GM19025 (cell line): ENCODE measurements around the gene DPP6.

Source experiments
- ATAC-seq: cut with Tn5 transposase; IDR thresholded peaks from one replicate; pipeline ENCODE4 v1.9.1; 2021; ENCODE audit warnings: mild to moderate bottlenecking, low read depth, moderate library complexity; ENCODE audit not compliant: unreplicated experiment

The DPP6 gene

DNA sequence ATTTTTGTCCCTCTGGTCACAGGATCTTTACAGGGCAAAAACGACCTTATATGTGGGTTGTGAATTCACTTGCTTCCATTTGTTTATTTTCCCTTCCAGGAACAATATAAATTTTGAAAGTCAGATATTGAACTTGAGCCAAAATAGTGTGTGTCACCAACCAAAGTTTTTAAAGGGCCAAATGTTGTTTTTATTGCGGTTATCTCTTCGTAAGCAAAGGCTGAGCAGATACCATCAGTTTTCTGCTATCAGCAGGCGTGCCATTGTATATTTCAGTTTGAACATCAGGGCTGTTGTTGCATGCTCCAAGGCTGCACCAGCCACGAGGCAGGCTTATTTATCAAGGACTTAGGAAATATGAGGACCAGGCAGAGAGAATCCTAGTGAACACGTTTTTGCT, 790.4 kb downstream of the DPP6 start:
- ATAC-seq, result no peak

DNA sequence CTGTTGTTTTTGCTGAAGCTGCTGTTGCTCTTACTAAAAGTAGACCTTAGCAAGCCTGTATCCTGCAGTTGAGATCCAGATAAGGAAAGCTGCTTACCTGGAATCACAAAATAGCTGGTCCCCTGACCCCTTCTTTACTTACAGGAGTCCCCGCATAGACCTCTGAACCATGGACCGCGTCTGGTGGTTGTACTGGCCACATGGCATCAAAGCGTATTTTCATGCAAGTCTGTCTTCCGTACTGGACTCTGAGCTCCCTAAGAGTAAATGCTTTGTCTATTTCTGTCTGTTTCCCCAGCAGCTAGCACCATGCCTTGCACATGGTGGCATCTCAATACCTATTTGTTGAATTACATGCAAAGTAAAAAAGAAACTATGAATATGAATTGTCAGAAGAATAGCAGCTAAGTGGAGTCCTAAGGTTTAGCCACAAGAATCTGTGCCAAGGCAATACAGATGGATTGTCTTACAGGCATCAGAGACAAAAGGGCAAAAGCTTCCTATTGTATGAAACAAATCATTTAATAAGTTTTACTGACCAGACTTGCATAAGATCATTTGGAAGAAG, 791.6 kb downstream of the DPP6 start:
- no peak for ATAC-seq

DNA sequence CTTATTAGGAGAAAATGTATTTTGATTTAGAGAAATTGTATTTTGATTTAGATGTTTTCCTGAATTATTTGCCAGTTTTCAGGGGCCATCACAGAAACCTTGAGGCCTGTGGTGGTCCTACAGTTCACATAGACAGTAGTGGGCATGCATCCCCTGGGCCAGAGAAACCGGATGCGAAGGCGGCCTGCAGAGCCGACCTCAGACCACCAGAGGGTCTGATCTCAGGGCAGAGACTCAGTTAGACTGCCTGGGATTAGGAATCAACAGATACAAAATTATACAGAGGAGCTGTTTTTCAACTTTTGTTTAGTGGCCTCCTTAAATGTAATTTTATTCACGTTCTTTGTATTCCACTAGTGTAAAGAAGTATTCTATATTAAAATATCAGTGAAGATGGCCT, 792.3 kb downstream of the DPP6 start:
- ATAC-seq, result no peak

DNA sequence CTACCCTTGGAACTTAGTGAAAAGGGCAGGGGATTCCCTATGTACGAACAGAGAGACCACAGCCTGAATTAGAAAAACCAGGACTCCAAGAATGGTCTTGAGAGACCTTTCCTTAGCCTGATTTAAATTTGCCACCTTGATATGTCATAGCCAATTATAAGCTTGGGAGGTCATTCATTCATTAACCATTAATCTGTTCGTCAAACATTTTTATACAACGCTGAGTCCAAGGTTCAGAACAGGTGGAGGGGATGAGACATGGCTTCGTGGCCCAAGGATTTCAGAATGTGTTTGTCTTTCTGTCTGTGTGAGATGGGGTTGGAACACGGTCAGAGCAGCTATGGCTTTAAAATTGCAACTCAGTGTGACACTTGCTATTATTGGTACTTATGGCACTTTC, 792.8 kb downstream of the DPP6 start:
- ATAC-seq, result no peak

DNA sequence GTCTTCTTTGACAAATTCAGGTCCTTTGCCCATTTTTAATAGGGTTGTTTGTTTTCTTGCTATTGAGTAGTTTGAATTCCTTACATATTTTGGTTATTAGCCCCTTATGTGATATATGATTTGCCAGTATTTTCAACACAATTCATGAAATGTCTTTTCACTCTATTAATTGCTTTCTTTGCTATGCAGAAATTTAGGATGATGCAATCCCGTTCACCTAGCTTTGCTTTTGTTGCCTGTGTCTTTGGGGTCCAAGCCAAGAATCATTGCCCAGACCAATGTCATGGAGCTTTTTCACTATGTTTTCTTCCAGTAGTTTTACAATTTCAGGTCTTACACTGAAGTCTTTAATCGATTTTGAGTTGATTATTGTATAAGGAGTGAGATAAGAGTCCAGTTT, 796.3 kb downstream of the DPP6 start:
- no peak for ATAC-seq

DNA sequence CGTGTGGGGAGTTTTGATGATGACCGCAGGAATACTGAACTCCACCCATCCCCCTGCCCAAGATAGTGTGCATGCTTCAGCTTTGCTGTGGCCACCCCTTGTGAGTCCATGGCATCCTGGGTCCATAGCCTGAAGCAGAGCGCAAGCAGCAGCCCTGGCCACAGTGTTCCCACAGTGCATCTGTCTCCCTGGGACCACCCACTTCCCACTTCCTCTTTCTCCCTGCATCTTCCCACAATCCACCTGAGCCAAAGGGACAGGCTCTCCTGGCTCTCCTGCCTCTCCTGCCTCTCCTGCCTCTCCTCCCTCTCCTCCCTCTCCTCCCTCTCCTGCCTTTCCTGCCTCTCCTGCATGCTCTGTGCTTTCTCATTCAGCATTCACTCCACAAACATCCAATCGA, 800.0 kb downstream of the DPP6 start:
- ATAC-seq, result no peak

DNA sequence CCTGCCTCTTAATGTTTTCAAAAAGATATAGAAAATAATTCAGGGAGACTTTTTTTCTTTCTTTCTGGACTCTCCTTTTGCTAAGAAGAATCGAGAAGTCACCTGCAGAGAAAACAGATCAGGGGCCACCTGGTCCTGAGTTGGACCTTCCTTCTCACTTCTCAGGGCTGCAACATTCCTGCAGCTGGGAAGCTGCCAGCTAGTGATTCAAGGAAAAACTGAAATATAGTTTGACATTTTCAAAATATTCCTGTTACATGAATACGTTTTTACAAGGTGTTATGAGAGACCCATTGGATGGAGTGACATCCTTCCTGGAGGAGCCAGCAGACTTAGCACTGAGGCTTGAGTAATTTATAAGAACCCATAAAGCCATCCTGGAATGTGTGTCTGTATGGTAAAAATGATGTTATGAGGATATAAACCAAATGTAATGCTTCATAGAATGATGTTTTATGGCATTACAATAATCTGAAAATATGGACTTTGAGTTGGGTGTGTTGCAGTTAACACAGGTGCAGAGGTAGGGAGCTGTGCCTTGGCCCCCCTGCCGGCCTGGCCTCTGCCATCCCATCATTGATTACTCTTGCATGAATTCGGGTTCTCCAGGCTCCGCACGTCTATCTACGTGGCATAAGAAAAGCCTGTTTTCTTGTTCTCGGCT, 801.0 kb downstream of the DPP6 start:
- ATAC-seq, result no peak

DNA sequence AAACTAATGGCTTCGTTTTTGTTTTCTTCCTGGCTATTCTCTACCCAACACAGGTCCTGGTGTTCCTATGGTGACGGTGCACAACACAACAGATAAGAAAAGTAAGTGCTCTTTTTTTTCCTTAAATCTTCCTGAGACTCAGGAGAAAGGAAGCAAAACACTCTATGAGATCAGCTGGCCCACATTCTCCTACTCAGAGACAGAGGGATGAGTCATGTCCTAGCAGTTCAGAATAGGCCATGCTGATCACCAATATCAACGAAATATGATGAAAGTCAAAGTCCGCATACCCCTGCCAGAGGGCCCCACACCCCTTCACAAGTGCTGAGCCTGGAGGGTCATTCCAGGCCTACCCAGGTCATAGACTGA, 801.5 kb downstream of the DPP6 start:
- ATAC-seq, result no peak

DNA sequence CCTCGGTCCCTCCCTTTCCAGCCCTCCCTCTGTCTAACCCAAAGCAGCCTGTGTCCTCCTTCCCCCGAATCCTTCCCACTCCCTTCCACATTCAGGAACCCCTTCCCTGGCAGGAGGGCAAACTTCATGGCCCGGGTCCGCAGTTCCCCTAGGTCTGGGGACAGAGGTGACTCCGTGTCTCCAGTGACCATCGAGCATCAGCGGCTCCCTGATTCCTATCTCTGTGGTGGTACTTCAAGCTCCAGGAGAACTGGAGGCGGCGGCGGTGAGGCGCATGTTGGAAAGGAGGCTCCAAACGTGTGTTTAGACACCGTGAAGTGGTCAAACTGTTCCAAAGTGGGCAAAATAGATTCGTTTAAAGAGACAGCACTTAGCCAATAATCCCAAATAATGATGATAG, 802.6 kb downstream of the DPP6 start:
- no peak for ATAC-seq

DNA sequence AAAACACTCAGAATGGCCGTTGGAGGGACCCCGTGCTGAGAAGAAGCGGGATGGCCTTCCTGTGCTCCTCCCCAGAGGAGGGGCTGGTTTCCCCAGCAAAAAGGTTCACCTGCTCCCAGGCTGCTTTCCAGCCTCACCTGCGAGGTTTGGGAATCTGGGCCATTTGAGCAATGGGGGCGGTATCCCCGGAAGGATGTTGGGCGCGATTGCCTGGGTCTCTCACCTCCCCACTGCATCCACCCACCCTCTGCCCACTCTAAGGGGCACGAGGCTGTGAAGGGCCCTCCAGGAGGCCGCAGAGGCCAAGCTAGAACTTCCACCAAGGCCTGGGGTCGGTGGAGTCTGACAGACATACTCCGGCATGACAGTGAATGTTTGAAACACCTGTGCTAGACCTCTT, 803.2 kb downstream of the DPP6 start:
- no peak for ATAC-seq

DNA sequence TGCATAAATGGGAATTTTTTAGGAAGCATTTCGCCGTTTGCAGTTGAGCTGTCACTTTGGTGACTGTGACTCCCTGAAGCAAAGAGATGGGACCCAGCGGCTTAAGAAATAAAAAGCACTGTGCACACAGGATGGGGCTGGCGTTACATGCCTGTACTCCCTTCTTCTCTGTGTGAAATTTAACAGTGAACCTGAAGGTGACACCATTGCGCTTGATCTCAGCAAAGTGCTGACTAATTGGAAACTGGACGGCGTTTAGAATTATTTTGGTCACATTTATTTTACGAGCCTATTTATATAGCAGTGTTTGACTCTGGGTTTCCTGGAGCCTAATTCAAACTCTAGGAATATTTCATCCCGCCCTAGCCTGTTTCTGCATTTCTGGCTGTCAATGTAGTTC, 804.5 kb downstream of the DPP6 start:
- ATAC-seq, result no peak

DNA sequence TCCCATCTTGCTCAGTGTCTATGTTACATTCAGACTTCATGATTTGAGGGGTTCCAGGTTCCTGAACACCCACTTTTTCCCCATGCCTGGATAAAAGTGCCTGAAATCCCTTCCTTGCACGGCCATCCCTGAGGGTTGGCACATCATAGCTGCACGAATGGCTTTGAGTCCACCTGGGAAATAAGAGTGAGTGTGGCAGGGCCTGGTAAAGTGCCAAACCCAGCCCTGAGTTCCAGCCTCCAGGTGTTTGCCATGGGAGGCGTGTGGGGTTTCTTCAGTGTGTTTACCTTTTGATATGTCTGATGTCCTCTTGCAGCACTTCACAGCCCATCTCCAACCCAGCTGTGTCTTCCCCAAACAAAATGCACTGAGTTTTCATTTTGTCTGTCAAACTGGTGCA, 805.0 kb downstream of the DPP6 start:
- ATAC-seq, result no peak

DNA sequence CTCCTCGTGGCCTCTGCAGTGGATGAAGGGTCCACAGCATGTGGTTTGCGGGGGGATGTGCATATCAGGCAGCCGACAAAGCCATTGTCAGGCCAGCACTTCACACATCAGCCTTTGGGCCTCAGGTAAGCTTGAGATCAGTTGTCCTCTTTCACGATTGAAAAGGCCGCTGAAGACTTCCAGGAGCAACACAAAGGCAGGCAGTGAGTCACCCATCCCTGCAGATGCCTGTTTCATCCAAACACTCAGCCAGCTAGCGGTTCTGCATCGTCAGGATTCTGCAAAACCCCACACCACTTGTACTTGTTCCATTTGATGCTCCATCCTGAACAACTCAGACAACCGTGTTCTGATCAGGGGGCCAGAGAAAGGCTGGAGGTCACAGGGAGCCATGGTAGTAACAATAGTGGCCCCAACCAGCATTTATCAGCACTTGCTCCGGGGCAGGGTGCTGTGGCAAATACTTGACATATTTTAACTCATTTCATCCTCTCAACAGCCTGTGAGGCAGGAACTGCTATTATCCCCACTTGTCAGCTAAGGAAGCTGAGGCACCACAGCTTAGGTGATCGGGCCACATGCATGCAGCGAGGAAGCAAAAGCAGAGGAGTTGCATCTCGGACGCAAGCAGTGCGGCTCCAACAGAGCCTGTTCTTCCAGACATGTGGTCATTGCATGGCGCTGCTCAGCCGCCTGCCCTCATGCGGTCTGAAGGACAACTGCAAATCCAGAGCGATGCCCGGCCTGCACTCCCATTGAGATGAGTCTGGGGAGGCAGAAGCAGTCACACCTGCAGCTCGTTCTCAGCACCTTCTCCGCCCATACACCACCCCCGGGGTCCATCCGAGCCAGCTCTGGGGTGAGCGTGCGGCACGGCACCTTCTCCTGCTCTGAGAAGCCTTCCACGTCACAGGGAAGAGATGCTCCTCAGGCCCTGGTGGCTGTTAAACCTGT, 805.8 kb downstream of the DPP6 start:
- ATAC-seq, result no peak

DNA sequence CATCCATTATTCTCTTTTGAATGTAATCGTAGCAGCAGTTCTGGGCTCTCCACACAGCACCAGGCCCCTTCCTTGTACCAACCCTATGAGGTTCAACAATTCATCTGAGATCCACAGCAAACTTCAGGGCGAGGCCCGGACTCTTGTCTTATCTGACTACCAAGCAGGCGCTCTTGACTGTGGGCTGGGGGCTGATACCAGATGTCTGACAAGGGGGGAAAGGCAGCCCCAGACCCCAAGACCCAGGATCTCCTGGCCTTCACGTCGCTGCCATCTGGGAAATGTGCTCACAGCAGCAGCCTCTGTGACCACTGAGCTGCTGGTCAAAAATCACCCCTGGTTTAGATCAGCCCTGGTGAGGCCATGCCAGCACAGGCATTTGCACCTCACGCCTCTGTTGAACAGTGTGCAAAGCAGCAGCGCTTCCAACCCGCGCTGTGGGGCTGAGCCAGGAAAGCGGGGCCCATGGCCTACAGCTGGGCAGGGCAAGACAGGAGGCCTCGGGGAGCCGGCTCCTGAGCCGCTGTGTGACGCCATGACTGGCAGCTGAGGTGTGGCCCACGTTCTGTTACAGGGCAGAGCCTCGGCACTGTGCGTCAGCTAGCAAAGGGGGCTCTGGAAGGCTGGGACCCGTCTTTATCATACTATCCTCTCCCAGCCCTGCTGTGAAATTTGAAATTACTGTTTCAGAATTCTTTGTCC, 806.8 kb downstream of the DPP6 start:
- ATAC-seq, result no peak

DNA sequence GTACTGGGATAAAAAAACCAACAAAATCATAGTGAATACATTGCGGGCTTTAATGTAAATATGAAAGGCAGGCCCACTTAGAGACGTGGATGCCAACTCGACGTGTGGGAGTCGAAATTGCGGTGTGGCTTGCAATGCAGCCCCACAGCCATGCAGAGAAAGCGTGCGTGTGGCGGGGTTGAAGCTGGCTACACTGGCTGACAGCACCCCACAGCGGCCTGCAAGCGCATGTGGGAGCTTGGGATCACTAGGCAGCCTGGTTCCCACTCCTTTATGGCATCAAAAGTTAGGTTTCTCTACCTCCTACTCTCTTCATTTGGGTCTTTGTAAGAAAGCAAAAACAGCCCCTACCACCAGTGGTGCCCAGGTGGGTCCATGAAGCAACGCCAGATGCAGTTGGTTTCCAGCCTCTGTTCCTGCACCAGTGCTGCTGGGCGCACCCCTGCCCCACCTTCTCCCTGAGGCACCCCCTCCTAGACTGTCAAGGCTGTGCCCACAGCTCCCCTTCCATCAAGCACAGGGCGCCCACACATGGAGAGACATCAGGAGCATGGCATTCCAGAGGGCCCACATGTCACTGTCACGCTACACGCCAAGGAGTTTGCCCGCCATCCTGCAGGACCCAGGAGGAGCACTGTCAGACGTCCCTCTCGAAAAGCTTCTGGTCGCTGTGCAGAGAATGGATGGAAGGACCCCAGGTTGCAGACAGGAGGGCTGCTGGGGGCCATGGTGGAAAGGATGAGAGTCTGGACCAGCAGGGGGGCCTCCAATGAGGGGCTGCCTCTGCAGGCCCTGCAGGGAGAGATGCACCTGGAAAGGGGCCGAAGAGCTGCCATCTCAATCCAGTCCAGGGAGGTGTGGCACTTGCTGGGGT, 807.8 kb downstream of the DPP6 start:
- ATAC-seq, result no peak

DNA sequence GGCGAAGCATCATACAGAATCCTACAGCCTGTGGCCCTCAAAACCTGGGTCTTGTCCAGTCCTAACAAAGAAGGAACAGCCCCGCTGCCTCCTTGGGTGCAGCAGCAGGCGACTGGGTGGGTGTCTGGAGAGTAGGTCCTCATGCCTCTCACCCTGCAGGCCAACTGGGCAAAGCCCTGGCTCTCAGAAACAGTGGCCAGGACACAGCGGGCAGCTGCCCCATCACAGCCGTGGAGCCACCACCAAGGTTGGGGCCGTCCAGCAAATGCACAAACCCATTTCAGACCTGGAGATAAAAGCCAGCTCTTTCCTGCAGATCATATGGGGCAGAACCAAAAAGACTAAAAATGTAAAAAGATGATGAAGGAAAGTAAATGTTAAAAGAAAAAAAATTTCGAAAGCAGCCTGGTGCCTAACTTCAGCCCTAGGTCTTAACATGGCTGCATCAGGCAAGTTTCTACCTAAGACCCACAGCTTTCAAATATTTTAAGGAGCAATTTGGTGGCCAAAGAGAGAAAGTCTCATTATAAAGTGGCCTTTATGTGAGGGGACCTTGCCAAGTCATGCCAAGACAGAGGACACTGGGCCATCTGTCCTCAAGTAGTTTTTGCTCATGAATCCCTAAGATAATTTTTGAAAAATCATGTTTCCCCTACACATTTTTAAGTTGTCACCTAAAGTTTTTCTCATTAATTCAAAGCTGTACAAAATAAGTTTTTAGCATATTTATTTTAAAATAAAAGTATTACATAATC, 808.6 kb downstream of the DPP6 start:
- no peak for ATAC-seq

DNA sequence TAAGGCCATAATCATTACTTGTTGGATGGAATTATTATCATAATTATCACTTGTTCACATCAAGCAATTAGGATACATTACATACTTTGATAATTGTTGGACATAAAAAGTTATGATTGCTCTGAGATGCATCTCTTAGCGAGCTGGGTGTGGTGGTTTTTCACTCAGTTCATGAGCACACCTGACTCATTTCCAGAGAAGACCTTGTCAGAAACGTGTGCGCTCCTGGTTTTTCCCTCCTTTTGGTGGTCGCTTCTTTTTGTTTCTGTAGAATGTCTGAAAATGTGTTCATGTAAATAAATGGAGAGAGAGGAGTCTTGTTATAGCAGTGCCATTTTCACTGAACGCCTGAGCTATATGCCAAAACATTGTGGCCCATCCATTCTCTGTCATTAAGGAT, 809.4 kb downstream of the DPP6 start:
- ATAC-seq, result no peak

DNA sequence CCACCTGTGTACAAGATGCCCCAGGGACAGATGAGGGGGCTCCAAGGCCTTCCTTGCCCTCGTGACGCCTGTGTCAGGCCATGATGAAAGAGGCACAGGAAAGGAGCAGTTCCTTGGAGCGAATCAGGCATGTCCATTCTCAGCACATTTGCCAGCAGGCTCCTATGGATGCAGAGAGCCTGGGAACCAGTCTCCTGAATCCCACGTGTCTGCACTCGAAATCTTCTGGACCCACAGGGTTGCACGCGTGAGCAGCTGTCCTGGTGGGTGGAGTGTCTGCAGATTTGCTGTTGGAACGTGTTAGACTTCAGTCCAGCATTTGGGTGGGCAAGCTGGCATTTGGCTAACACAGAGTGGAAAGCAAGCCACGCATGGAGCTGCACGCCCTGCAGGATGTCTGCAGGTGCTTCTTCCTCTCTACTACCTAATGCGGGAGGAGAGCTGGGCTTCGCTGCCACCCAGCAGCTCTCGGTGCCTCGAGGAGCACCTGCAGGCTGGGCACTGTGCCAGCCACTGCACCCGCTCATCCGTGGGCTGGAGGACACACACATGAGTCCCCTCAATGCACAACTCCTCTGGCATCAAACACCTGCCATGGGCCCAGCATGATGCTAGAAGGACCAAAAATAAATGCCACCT, 810.1 kb downstream of the DPP6 start:
- no peak for ATAC-seq
